ENCODE data around the gene RIPK4.

Gene RIPK4

GRCh38 chr21:41766883-41767605 is at the start of gene RIPK4:
Gene RIPK4, minus strand, starts transcription at chr21:41767052. Its CDS starts 11 bp downstream, at chr21:41767041.
- DNase-seq (ENCODE audit: low read depth): peak; percentile 39

DNA sequence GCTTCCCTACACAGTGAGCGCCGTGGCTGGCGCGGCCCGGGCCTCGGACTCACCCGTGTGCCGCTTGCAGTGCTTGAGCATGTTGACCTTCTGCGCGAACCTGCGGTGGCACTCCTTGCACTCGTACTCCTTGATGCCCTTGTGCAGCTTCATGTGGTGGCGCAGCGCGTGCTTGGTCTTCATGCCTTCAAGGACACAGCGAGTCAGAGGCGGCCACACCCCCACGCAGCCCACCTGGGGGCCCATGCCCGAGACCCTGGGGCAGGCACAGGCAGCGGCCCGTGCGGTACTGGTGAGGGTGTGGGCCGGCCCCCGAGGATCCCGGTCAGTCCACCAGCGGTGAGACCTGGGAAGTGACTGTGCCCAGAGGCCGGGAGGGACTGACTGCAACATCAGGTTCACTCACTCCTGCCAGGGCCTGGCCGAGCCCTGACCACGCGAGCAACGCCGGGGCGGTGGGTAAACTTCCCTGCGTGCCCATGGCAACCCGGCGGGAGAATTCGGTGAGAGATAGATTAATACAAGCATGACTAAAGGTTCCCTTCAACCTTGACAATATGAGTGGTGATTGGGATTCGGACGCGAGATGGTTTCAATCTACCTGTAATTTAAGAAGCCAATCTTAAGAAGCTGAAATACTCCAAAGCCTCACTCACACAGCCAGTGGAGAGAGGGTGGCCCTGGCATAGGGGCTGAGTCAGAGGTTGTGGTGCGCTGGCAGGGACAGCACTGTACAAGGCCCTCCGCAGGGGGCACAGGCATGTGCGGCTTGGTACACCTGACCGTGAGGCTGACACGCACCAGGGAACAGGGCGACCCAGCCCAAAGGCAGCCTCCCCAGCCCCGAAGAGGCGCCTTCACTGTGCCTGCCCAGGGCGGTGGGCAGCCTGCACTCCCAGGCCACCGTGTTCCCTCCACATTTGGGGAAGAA is 49.1 kb upstream of the RIPK4 start:
- DNase-seq (ENCODE audit: low read depth): no peak

- DNase-seq (ENCODE audit: low read depth): no peak
Observed at GRCh38 chr21:41813226-41813625, 46.4 kb upstream of the RIPK4 start.

DNA sequence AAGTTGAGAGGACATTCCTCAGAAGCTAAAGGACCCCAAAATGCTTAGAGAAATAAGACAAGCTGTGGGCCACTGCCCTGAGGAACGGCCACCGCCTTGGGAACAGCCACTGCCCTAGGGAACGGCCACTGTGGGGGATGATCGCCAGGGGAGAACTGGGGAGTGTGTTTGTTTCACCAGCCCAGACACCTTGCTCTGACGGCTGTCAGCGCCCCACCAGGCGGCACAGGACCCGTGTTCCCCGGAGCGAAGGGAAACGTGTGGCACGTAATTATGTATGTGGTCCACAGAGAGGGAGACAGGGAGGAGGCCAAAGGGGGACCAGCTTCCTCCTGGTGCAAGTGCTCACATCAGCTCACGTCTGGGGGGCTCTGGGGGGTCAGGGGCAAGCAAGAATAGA is 45.8 kb upstream of the RIPK4 start:
- no peak for DNase-seq (ENCODE audit: low read depth)

DNA sequence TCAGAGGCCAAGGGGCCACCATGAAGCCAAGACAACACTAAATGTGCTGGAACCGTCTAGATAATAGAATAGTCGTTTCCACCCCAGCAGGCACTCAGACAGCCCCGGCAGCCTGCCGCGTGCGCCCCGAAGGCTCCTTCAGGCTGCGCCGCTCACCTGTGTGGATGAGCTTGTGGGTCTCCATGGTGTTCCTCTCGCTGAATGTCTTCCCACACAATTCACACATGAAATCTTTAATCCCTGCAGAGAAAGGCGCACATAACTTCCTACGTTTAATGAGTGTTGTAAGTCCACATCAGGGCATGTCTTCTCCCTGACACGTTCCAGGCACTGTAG is 43.7 kb upstream of the RIPK4 start:
- DNase-seq (ENCODE audit: low read depth): no peak

GRCh38 chr21:41809891-41810596 is 43.2 kb upstream of the RIPK4 start:
- DNase-seq (ENCODE audit: low read depth): no peak

GRCh38 chr21:41808846-41809245 is 42.0 kb upstream of the RIPK4 start:
- no peak for DNase-seq (ENCODE audit: low read depth)

- no peak for DNase-seq (ENCODE audit: low read depth)
Observed at GRCh38 chr21:41808094-41808493, 41.2 kb upstream of the RIPK4 start.

GRCh38 chr21:41806773-41807172 is 39.9 kb upstream of the RIPK4 start:
- DNase-seq (ENCODE audit: low read depth): no peak

- no peak for DNase-seq (ENCODE audit: low read depth)
Observed at GRCh38 chr21:41805643-41806042, 38.8 kb upstream of the RIPK4 start.

- DNase-seq (ENCODE audit: low read depth): no peak
Observed at GRCh38 chr21:41805038-41805437, 38.2 kb upstream of the RIPK4 start.

DNA sequence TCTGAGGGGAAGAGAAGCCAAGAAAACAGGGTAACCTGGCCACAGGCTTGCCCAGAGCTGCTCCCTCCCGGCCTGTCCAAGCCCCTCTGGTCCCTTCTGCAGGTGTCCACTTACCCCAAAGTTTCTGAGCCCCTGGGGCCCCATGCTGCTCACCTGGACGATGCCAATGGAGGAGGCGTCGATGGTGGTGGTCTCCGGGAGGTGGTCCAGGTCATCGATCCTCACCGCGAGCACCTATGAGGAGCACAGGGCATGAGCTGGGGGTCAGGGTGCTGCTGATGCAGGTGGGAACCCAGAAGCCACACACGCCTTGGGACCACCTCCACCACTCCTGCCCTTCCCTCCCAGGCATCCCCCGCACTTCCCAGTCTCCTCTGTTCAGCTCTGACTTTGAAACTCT is 37.5 kb upstream of the RIPK4 start:
- no peak for DNase-seq (ENCODE audit: low read depth)

GRCh38 chr21:41803316-41803715 is 36.5 kb upstream of the RIPK4 start:
- DNase-seq (ENCODE audit: low read depth): no peak

GRCh38 chr21:41802684-41803083 is 35.8 kb upstream of the RIPK4 start:
- no peak for DNase-seq (ENCODE audit: low read depth)

- no peak for DNase-seq (ENCODE audit: low read depth)
Observed at GRCh38 chr21:41802198-41802584, 35.3 kb upstream of the RIPK4 start.

DNA sequence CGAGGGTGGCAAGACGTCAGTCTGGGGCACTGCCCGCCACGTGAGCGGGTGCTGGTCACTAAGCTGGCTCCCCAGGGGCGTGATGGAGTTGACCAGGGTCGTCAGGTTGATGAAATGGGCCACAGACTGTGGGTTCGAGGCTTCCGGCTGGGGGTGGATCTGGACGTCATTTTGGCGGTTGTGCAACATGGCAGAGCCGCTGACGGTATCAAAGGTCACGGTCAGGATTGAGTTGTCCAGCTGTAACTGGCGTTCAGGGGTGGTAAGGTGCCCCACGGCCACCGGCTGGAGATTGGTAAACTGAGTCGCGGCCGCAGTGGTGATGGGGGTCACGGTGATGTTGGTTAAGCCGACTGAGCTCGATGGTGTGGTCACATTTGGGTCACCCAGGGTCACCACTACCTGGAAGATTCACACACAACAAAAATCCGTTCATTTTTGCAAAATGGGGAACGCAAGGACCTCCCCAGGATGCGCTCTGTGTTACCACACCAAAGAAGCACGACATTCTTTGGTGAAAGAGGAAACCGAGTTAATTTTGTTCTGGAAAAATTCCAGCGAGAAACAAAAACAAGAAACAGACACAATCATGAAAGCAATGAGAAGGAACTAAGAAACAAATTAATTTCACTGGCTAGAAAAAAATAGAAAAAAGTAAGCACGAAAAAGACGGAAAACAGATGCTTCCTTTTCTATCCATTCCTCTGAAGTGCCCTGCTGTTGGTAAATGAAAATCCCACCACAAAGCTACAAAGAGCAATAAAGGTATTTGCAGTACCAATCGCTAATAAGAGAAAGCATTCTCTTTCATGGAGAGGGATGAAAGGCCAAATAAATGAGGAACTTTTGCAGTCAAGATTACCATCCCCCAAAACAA is 34.7 kb upstream of the RIPK4 start:
- DNase-seq (ENCODE audit: low read depth): no peak

DNA sequence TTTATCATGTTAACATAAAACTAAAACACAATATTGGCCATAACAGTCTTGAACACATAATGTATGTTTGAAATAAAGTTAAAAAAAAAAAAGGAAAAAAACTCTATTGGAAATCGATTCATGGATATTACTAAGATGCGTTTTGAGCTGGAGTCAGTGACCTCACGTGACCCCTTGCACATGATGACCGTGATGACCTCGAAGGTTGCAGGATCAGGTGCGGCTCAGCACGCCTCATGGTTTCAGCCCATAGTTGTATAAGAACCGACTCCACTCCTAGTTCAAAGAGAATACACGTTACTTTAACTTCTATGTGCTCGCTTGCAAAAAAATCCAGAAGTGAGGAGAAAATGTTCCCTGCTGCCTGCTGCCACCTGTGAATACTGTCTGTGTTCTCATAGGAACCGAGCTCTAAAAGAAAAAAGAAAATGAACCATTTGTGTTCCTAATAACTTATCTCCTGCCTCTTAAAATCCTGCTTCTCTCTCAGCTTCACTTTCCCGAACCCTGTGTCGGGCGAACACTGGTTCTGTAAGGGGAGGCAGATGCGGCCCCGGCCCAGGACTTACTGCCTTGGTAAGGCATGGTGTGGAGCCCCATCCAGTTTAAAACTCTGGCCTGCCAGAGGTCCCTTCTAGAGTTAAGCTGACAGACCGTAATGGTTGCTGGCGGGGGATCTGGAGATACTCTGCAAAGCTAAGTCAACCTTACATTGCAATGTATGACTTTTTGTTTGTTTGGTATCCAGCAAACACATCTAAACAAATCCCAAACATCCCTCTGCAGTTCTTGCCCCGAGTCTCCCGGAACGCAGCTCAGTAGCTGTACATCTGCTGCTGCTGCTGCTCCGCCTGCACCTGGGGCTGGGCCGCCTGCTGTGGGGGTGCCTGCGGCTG is 33.8 kb upstream of the RIPK4 start:
- DNase-seq (ENCODE audit: low read depth): no peak

GRCh38 chr21:41799763-41800162 is 32.9 kb upstream of the RIPK4 start:
- DNase-seq (ENCODE audit: low read depth): no peak

GRCh38 chr21:41798326-41798725 is 31.5 kb upstream of the RIPK4 start:
- no peak for DNase-seq (ENCODE audit: low read depth)

- no peak for DNase-seq (ENCODE audit: low read depth)
Observed at GRCh38 chr21:41796476-41797080, 29.7 kb upstream of the RIPK4 start.

Measured in activated T-cell treated with anti-CD3 and anti-CD28 coated beads for 24 hours (primary cell).